Caki2 (cell line): ENCODE data around the gene FAM222A. TPM values are rescaled to one million over a fixed set of nuclear protein-coding genes. Genes with fewer than 3 reads are reported as not detected.

Experiments
- DNase-seq: peaks from one replicate; pipeline ENCODE4 v3.0.0-alpha.2; 2015; ENCODE audit warnings: low read depth
- in situ Hi-C: cut with HindIII; loops from 2 replicates; pipeline ENCODE4 v1.10.0; 2016; ENCODE audit warnings: low sequenced_read_pairs, low pct_unique_long_range_greater_than_20kb, mixed read lengths
- total RNA-seq: library from RNA; depleted of rRNA; stranded (reverse); fragments of >200 nt; shearing (Covaris generic); gene quantifications from 2 replicates; pipeline ENCODE4 v1.2.3, GENCODE V29; 2014; ENCODE audit warnings: low replicate concordance

The FAM222A gene
- total RNA-seq, 1 experiment from 2014 or later = 0.41 TPM

GRCh38 chr12:109730306-109731145, 16.9 kb downstream of the FAM222A start:
- in situ Hi-C loops = no loop called here
- DNase-seq = no peak

- in situ Hi-C loops = no loop called here
- no peak for DNase-seq
These were observed 17.7 kb downstream of the FAM222A start for GRCh38 chr12:109731231-109731731.

- in situ Hi-C loops = no loop called here
- no peak for DNase-seq
These were observed 18.2 kb downstream of the FAM222A start for GRCh38 chr12:109731806-109732205.

GRCh38 chr12:109732321-109733305, 19.0 kb downstream of the FAM222A start:
- in situ Hi-C loops = no loop called here
- DNase-seq = no peak

GRCh38 chr12:109734219-109735000, 20.8 kb downstream of the FAM222A start:
- no peak for DNase-seq
- in situ Hi-C loops = no loop called here

GRCh38 chr12:109735051-109735521, 21.5 kb downstream of the FAM222A start:
- no peak for DNase-seq
- in situ Hi-C loops = no loop called here

GRCh38 chr12:109735825-109736551, 22.4 kb downstream of the FAM222A start:
- in situ Hi-C loops = no loop called here
- DNase-seq = no peak

GRCh38 chr12:109736552-109737108, 23.0 kb downstream of the FAM222A start:
- in situ Hi-C loops = no loop called here
- DNase-seq = peak; percentile 52

GRCh38 chr12:109737126-109737525, 23.5 kb downstream of the FAM222A start:
- in situ Hi-C loops = no loop called here
- DNase-seq = no peak

- DNase-seq = peak; percentile 10
- in situ Hi-C loops = no loop called here
These were observed 24.0 kb downstream of the FAM222A start for GRCh38 chr12:109737631-109738030.

GRCh38 chr12:109738209-109738608, 24.6 kb downstream of the FAM222A start:
- in situ Hi-C loops = no loop called here
- DNase-seq = no peak

GRCh38 chr12:109738878-109739665, 25.4 kb downstream of the FAM222A start:
- in situ Hi-C loops = no loop called here

GRCh38 chr12:109739747-109740693, 26.4 kb downstream of the FAM222A start:
- no peak for DNase-seq
- in situ Hi-C loops = no loop called here

More at GRCh38 chr12:109738878-109739665, 25.4 kb downstream of the FAM222A start:
- no peak for DNase-seq

GRCh38 chr12:109740694-109741245, 27.1 kb downstream of the FAM222A start:
- no peak for DNase-seq
- in situ Hi-C loops = no loop called here
